Caco-2 (cell line): ENCODE data around the gene SERINC4. TPM values are rescaled to one million over a fixed set of nuclear protein-coding genes. Genes with fewer than 3 reads are reported as not detected.
"Not testable (repeated sequence)": the region's sequence is repeated elsewhere in the genome, so short reads cannot be mapped to it uniquely, and the experiment has no call there.

Experiments used
- Bru-seq: library from RNA; stranded (reverse); fragments of 400-500 nt; gene quantifications from one replicate; lab custom pipeline; 2021; lab: Mats Ljungman, UMichigan
- BruChase-seq, 2 experiments: library from RNA; stranded (reverse); fragments of 400-500 nt; gene quantifications; one replicate each; lab custom pipeline; 2021; lab: Mats Ljungman, UMichigan
- BruUV-seq: library from RNA; stranded (reverse); fragments of 400-500 nt; replicated peaks from 2 replicates; lab custom pipeline; 2021; lab: Mats Ljungman, UMichigan
- CTCF ChIA-PET: fragments of 300-600 bp; sonication (Branson Sonifier 250); formaldehyde crosslinking; loops from one replicate; lab custom pipeline; 2022; ENCODE audit warnings: antibody characterized with exemption; lab: Charles Lee
- POLR2A ChIA-PET: fragments of 300-600 bp; sonication (Branson Sonifier 250); formaldehyde crosslinking; loops from one replicate; lab custom pipeline; 2022; ENCODE audit warnings: antibody characterized with exemption; lab: Charles Lee
- DNase-seq, 2 experiments: peaks; one replicate each; pipeline versions ENCODE4 v3.0.0 to v3.0.0-alpha.2; 2020 to 2022
- H3K27me3 ChIP-seq: replicated peaks from 2 replicates; pipeline ENCODE4 v1.6.0; 2011; ENCODE audit warnings: low read length; ENCODE audit not compliant: control insufficient read depth, insufficient read depth
- H3K36me3 ChIP-seq: 2 replicates; pipeline ENCODE4 v1.5.1; 2011; ENCODE audit warnings: low read length; ENCODE audit not compliant: control insufficient read depth, insufficient read depth
- H3K4me1 ChIP-seq: fragments of 250-450 bp; sonication (Bioruptor Pico); 2 replicates; pipeline ENCODE4 v1.5.1; 2020; ENCODE audit warnings: mild to moderate bottlenecking
- H3K4me3 ChIP-seq: 2 replicates; pipeline ENCODE4 v1.5.1; 2011; ENCODE audit warnings: low read depth, mild to moderate bottlenecking, control low read depth, low read length
- H3K9me3 ChIP-seq: fragments of 250-450 bp; sonication (Bioruptor Pico); 2 replicates; pipeline ENCODE4 v1.5.1; 2020; ENCODE audit warnings: mild to moderate bottlenecking, moderate library complexity
- H3K27ac Mint-ChIP-seq: one replicate; pipeline ENCODE4 v1.8.0; 2022; ENCODE audit warnings: mixed read lengths; ENCODE audit not compliant: unreplicated experiment
- H3K27me3 Mint-ChIP-seq: one replicate; pipeline ENCODE4 v1.8.0; 2022; ENCODE audit warnings: mixed read lengths; ENCODE audit not compliant: insufficient read depth, unreplicated experiment
- H3K36me3 Mint-ChIP-seq: one replicate; pipeline ENCODE4 v1.8.0; 2022; ENCODE audit warnings: mild to moderate bottlenecking, mixed read lengths; ENCODE audit not compliant: insufficient read depth, unreplicated experiment
- H3K4me1 Mint-ChIP-seq: one replicate; pipeline ENCODE4 v1.8.0; 2022; ENCODE audit warnings: low read depth, mixed read lengths; ENCODE audit not compliant: unreplicated experiment
- H3K4me3 Mint-ChIP-seq: one replicate; pipeline ENCODE4 v1.8.0; 2022; ENCODE audit warnings: mild to moderate bottlenecking, moderate library complexity, mixed read lengths; ENCODE audit not compliant: unreplicated experiment
- H3K9me3 Mint-ChIP-seq: one replicate; pipeline ENCODE4 v1.8.0; 2022; ENCODE audit warnings: mixed read lengths; ENCODE audit not compliant: unreplicated experiment
- CTCF ChIP-seq, 2 experiments: fragments of 200-600 bp in 1 of 2; IDR thresholded peaks; 1 replicate in 1 of 2; 2 replicates in 1 of 2; pipeline versions ENCODE4 v1.5.1 to v1.8.0; 2011 to 2022; ENCODE audit warnings: antibody characterized with exemption in 1 of 2, control low read depth in 1 of 2, inconsistent platforms in 1 of 2, low read depth in 1 of 2, low read length in 1 of 2, mild to moderate bottlenecking in 1 of 2, moderate library complexity in 1 of 2; ENCODE audit not compliant: insufficient read depth in 1 of 2, severe bottlenecking in 1 of 2, unreplicated experiment in 1 of 2
- intact Hi-C: fragments of 100-400 bp; cut with micrococcal nuclease; formaldehyde crosslinking; loops from one replicate; pipeline ENCODE4 v1.10.0; 2022; ENCODE audit not compliant: unreplicated experiment
- long read RNA-seq: library from polyadenylated mRNA; stranded (forward); transcript quantifications from one replicate; pipeline ENCODE4 v2.0.0, GENCODE V29; 2022
- total RNA-seq: library from RNA; stranded (reverse); gene quantifications from 2 replicates; pipeline ENCODE4 v1.2.3, GENCODE V29; 2022

SERINC4 gene
- total RNA-seq: 0.21 and 0.23 TPM in 2 replicates
- Bru-seq, nascent RNA: percentile 28 among the genes with signal in this experiment
- BruChase-seq, experiment 1, labeled RNA remaining after a 2-hour chase: percentile 33 among the genes with signal in this experiment
- percentile 39 among the genes with signal in this experiment for BruChase-seq, experiment 2, labeled RNA remaining after a 6-hour chase
- long read RNA-seq: 0 reads

- Histone ChIP-seq H3K9me3 (no peaks in the 10 kb centered on the region), H3K4me1 (peaks cover 13% of the 10 kb centered on the region), H3K36me3 (peaks cover 4% of the 10 kb centered on the region), H3K27me3 (no peaks in the 10 kb centered on the region), H3K4me3 (peak within 1 kb of the TSS; percentile 86)
- H3K27me3 Mint-ChIP-seq: no peaks in the 10 kb centered on the region
- H3K9me3 Mint-ChIP-seq: no peaks in the 10 kb centered on the region
- peaks cover 23% of the 10 kb centered on the region for H3K4me1 Mint-ChIP-seq
- no TSS peak for BruUV-seq
- H3K27ac Mint-ChIP-seq: peak within 1 kb of the TSS; percentile 99
- no peak for DNase-seq
- intact Hi-C loops: loop anchor here (2.0 kb wide), 1 partner anchor 25 kb away; the partner anchor contains the start of gene MFAP1
- TF ChIP-seq CTCF (IDR thresholded peaks at IDR 0.05; ENCODE audit: insufficient read depth in 1 of 2, low read depth in 1 of 2, low read length in 1 of 2, severe bottlenecking in 1 of 2, unreplicated experiment in 1 of 2): no peak
- peak within 1 kb of the TSS; percentile 98 for H3K4me3 Mint-ChIP-seq
- ChIA-PET CTCF (no interaction called here), POLR2A (interaction anchor here (1.1 to 1.2 kb wide), 2 partner anchors 25 to 737 kb away, joined by 3 to 9 read pairs; partner anchors contain the start of genes EIF3J and MFAP1)
- peaks cover 71% of the 10 kb centered on the region for H3K36me3 Mint-ChIP-seq
These were observed at the start of gene SERINC4 for GRCh38 chr15:43799945-43800285. TSS of gene SERINC4 (minus strand) at chr15:43800220. CDS start at chr15:43799986, 234 bp downstream.

GRCh38 chr15:43845421-43845820 is 45.4 kb upstream of the SERINC4 start:
- H3K27me3 Mint-ChIP-seq: no peaks in the 10 kb centered on the region
- no peaks in the 10 kb centered on the region for H3K9me3 Mint-ChIP-seq
- POLR2A ChIA-PET: no interaction called here
- H3K4me3 Mint-ChIP-seq: no peak overlapping the region
- no peaks in the 10 kb centered on the region for H3K36me3 ChIP-seq
- intact Hi-C loops: no loop called here
- CTCF ChIA-PET: no interaction called here
- peaks cover 47% of the 10 kb centered on the region for H3K36me3 Mint-ChIP-seq
- H3K27ac Mint-ChIP-seq: no peak overlapping the region
- TF ChIP-seq CTCF (IDR thresholded peaks at IDR 0.05; ENCODE audit: insufficient read depth in 1 of 2, low read depth in 1 of 2, low read length in 1 of 2, severe bottlenecking in 1 of 2, unreplicated experiment in 1 of 2): no peak
- no peaks in the 10 kb centered on the region for H3K27me3 ChIP-seq
- no TSS peak for BruUV-seq
- H3K9me3 ChIP-seq: no peaks in the 10 kb centered on the region
- no peak overlapping the region for H3K4me3 ChIP-seq
- no peaks in the 10 kb centered on the region for H3K4me1 ChIP-seq
- H3K4me1 Mint-ChIP-seq: no peaks in the 10 kb centered on the region
- no peak for DNase-seq

- H3K4me3 ChIP-seq, H3K9me3 ChIP-seq, H3K27ac Mint-ChIP-seq, BruUV-seq, H3K36me3 ChIP-seq, H3K9me3 Mint-ChIP-seq, H3K4me1 ChIP-seq, POLR2A ChIA-PET, DNase-seq, H3K4me3 Mint-ChIP-seq, H3K27me3 Mint-ChIP-seq, H3K27me3 ChIP-seq, intact Hi-C loops: not testable (repeated sequence)
- Mint-ChIP-seq H3K36me3 (peaks cover 54% of the 10 kb centered on the region), H3K4me1 (peaks cover 11% of the 10 kb centered on the region)
- CTCF ChIA-PET: interaction anchor here (0.6 kb wide), 1 partner anchor 17 kb away, joined by 3 read pairs; no protein-coding TSS in a partner anchor
These were observed 32.5 kb upstream of the SERINC4 start for GRCh38 chr15:43832485-43832884.

- H3K36me3 ChIP-seq, H3K4me3 Mint-ChIP-seq, CTCF ChIA-PET, H3K4me3 ChIP-seq, BruUV-seq, H3K27me3 Mint-ChIP-seq, H3K9me3 Mint-ChIP-seq, POLR2A ChIA-PET, H3K27ac Mint-ChIP-seq, intact Hi-C loops, H3K4me1 ChIP-seq, H3K9me3 ChIP-seq, DNase-seq, H3K27me3 ChIP-seq: not testable (repeated sequence)
- Mint-ChIP-seq H3K36me3 (peaks cover 53% of the 10 kb centered on the region), H3K4me1 (peaks cover 11% of the 10 kb centered on the region)
These were observed 31.6 kb upstream of the SERINC4 start for GRCh38 chr15:43831519-43832052.

GRCh38 chr15:43830691-43831275 is 30.8 kb upstream of the SERINC4 start:
- H3K27me3 Mint-ChIP-seq, H3K9me3 Mint-ChIP-seq, H3K9me3 ChIP-seq, BruUV-seq, CTCF ChIA-PET, H3K36me3 ChIP-seq, H3K4me1 ChIP-seq, DNase-seq, H3K27me3 ChIP-seq, H3K27ac Mint-ChIP-seq, intact Hi-C loops, H3K4me3 Mint-ChIP-seq, H3K4me3 ChIP-seq, POLR2A ChIA-PET: not testable (repeated sequence)
- Mint-ChIP-seq H3K36me3 (peaks cover 45% of the 10 kb centered on the region), H3K4me1 (peaks cover 11% of the 10 kb centered on the region)
